ENCODE data around the gene HDGFL3.
"Not testable (repeated sequence)": the region's sequence is repeated elsewhere in the genome, so short reads cannot be mapped to it uniquely, and the experiment has no call there.

HDGFL3 gene

GRCh38 chr15:83094583-83094982 lies 113.0 kb downstream of the HDGFL3 start:
- no peak for DNase-seq

- no peak for DNase-seq
Observed at GRCh38 chr15:83092309-83092976, 115.2 kb downstream of the HDGFL3 start.

GRCh38 chr15:83091965-83092308 lies 115.7 kb downstream of the HDGFL3 start:
- DNase-seq = not testable (repeated sequence)

GRCh38 chr15:83090465-83090864 lies 117.2 kb downstream of the HDGFL3 start:
- no peak for DNase-seq

- no peak for DNase-seq
Observed at GRCh38 chr15:83088876-83089275, 118.7 kb downstream of the HDGFL3 start.

GRCh38 chr15:83087576-83087975 lies 120.0 kb downstream of the HDGFL3 start:
- DNase-seq = no peak

GRCh38 chr15:83085864-83086552 lies 121.6 kb downstream of the HDGFL3 start:
- DNase-seq = not testable (repeated sequence)

- DNase-seq = not testable (repeated sequence)
Observed at GRCh38 chr15:83085461-83085860, 122.2 kb downstream of the HDGFL3 start.

- DNase-seq = no peak
Observed at GRCh38 chr15:83082730-83083386, 124.8 kb downstream of the HDGFL3 start.

GRCh38 chr15:83081256-83082014 lies 126.2 kb downstream of the HDGFL3 start:
- DNase-seq = no peak

- DNase-seq = no peak
Observed at GRCh38 chr15:83078712-83079111, 128.9 kb downstream of the HDGFL3 start.
